NK-92 (cell line): Measurements from ENCODE around the gene ATG101.

Experiments
- DNase-seq: peaks from one replicate; lab custom pipeline; 2025; ENCODE audit not compliant: unreplicated experiment; lab: John Stamatoyannopoulos, UW

The ATG101 gene

GRCh38 chr12:52041695-52042123, 28.1 kb upstream of the ATG101 start:
- no peak for DNase-seq

- no peak for DNase-seq
These were observed 26.9 kb upstream of the ATG101 start for GRCh38 chr12:52042706-52043385.

GRCh38 chr12:52043386-52044212, 26.2 kb upstream of the ATG101 start:
- no peak for DNase-seq

GRCh38 chr12:52044292-52044983, 25.3 kb upstream of the ATG101 start:
- no peak for DNase-seq

GRCh38 chr12:52045794-52046199, 24.0 kb upstream of the ATG101 start:
- DNase-seq: no peak

GRCh38 chr12:52046859-52047258, 22.9 kb upstream of the ATG101 start:
- no peak for DNase-seq

GRCh38 chr12:52049286-52049685, 20.5 kb upstream of the ATG101 start:
- DNase-seq: no peak

GRCh38 chr12:52049688-52050087, 20.1 kb upstream of the ATG101 start:
- DNase-seq: no peak

GRCh38 chr12:52050116-52050757, 19.5 kb upstream of the ATG101 start:
- DNase-seq: no peak

- DNase-seq: peak; percentile 90
These were observed 18.8 kb upstream of the ATG101 start, which contains the start of gene NR4A1 for GRCh38 chr12:52050758-52051541. Gene NR4A1 (plus strand): TSS chr12:52051442. CDS start chr12:52054329, 2,887 bp downstream.

GRCh38 chr12:52052468-52053186, 17.2 kb upstream of the ATG101 start:
- no peak for DNase-seq

- DNase-seq: no peak
These were observed 16.1 kb upstream of the ATG101 start for GRCh38 chr12:52053536-52054209.

GRCh38 chr12:52054231-52054832, 15.4 kb upstream of the ATG101 start:
- no peak for DNase-seq

- no peak for DNase-seq
These were observed 14.7 kb upstream of the ATG101 start for GRCh38 chr12:52054833-52055730.

GRCh38 chr12:52055731-52056711, 13.8 kb upstream of the ATG101 start:
- no peak for DNase-seq

GRCh38 chr12:52056801-52057637, 12.8 kb upstream of the ATG101 start:
- no peak for DNase-seq
